Astrocyte of the spinal cord (primary cell): ENCODE results near the gene PTPN3.

ENCODE experiments used
- DNase-seq: peaks from one replicate; pipeline ENCODE4 v3.0.0; 2011; ENCODE audit warnings: low read depth, low spot score
- H3K4me3 ChIP-seq: 2 replicates; pipeline ENCODE4 v1.5.1; 2011; ENCODE audit warnings: low read depth, mild to moderate bottlenecking, low read length, moderate library complexity
- in situ Hi-C: cut with HindIII; loops from 2 replicates; pipeline ENCODE4 v1.10.0; 2017; ENCODE audit warnings: low sequenced_read_pairs
- TF ChIP-seq, protein P1 (sequence below): IDR thresholded peaks from 2 replicates; pipeline ENCODE4 v1.5.1; 2012; ENCODE audit warnings: low read depth, mild to moderate bottlenecking, low read length, inconsistent platforms

PTPN3 gene

DNA sequence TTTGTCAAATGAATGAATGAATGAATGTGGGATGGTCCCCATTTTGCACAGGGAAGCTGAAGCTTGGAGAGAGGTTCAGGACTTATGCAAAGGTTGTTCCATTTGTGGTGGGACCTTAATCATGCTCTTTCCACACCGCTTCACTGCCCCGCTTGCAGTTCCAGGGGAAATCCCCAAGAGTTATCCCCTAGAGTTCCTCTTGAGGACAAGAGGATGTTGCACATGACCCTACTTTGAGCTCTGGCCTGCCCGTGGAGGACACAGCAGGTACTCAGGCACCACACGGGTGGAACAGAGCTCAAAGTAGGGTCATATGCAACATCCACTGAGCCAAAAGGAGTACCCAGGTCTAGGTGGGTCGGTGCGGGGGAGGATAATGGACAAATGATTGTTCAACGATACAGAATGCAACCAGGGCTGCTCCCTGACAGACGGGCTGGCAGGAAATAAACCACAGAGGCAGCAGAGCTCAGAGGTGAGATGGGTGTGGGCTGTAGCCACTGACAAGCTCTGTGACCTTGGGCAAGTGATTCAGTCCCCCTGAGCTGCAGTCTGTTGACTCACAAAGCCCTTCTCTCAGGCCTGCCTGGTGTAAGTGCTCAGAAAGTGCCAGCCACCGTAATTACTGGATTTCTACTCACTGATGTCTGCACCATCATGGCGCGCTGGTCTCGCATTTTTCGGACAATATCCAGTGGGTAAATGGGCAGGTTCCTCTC, 116.9 kb downstream of the PTPN3 start:
- no peak overlapping the region for H3K4me3 ChIP-seq
- peak; percentile 9 for DNase-seq
- TF ChIP-seq, protein P1, sequence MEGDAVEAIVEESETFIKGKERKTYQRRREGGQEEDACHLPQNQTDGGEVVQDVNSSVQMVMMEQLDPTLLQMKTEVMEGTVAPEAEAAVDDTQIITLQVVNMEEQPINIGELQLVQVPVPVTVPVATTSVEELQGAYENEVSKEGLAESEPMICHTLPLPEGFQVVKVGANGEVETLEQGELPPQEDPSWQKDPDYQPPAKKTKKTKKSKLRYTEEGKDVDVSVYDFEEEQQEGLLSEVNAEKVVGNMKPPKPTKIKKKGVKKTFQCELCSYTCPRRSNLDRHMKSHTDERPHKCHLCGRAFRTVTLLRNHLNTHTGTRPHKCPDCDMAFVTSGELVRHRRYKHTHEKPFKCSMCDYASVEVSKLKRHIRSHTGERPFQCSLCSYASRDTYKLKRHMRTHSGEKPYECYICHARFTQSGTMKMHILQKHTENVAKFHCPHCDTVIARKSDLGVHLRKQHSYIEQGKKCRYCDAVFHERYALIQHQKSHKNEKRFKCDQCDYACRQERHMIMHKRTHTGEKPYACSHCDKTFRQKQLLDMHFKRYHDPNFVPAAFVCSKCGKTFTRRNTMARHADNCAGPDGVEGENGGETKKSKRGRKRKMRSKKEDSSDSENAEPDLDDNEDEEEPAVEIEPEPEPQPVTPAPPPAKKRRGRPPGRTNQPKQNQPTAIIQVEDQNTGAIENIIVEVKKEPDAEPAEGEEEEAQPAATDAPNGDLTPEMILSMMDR: no peak
- in situ Hi-C loops: no loop called here

DNA sequence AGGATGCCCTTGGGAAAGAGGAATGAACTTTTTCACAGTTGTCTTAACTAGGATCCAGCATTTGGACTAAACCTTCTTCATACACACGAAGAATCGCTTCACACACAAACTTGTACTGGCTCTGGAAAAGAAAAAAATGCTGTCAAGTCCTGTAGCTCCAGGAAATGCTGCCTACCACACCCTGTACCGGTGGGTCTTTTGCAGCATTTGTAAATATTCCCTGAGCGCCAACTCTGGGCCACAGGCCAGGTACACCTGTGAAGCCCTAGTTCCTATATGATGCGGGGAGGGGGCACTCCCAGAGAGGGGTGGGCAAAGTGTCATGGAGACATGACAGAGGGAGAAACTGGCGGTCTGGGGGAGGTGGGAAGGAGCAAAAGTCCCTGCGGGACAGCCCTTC, 118.6 kb downstream of the PTPN3 start:
- no peak for DNase-seq
- no peak overlapping the region for H3K4me3 ChIP-seq
- TF ChIP-seq, protein P1: no peak
- in situ Hi-C loops: no loop called here

DNA sequence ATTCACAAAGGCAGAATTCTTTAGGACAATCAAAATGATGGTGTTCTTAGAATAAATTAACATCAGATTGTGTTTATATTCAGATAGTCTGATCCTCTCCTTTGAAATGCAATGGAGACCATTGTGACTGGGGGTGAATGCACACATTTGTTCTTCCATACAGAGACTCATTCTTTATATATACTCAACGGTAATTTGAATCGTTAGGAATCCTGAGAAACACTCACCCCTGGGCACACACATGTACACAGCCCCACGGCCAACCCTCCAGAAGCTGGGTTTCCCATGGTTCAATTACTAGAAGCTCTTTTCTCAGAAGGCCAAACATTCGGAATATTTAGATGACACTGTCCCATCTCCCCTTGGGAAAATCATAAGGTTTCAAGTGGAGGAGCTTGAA, 119.8 kb downstream of the PTPN3 start:
- DNase-seq: no peak
- TF ChIP-seq, protein P1: no peak
- H3K4me3 ChIP-seq: no peak overlapping the region
- in situ Hi-C loops: no loop called here

DNA sequence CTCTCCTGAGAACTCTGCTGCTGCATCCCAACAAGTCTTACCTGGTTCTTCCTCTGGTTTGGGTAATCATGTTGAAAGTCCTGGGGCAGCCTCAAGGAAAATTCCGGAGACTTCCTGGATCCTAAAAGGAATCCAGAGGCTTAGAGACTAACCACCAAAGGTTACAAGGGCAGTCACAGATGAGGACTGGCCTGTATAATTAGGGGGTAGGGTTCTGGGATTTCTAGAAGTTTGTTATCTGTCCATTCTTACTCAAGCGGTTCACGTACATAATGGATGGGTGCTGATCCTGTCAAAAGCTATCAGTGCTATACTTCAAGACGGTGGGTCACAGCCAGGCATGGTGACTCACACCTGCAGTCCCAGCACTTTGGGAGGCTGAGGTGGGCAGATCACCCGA, 125.9 kb downstream of the PTPN3 start:
- H3K4me3 ChIP-seq: no peak overlapping the region
- in situ Hi-C loops: no loop called here
- TF ChIP-seq, protein P1: no peak
- no peak for DNase-seq

DNA sequence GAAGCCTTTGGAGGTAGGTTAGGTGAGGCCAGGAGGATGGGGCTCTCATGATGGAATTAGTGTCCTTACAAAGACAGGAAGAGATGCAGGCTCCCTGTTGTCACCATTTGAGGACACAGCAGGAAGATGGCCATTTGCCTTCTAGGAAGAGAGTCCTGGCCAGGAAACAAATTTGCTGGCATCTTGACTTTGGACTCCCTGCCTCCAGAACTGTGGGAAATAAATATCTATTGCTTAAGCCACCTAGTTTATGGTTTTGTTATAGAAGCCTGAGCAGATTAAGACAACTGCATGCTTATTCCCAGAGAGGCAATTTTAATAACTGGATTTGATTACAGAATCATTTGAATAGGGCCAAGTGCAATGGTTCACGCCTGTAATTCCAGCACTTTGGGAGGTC, 126.7 kb downstream of the PTPN3 start:
- DNase-seq: no peak
- H3K4me3 ChIP-seq: no peak overlapping the region
- in situ Hi-C loops: no loop called here
- TF ChIP-seq, protein P1: no peak

DNA sequence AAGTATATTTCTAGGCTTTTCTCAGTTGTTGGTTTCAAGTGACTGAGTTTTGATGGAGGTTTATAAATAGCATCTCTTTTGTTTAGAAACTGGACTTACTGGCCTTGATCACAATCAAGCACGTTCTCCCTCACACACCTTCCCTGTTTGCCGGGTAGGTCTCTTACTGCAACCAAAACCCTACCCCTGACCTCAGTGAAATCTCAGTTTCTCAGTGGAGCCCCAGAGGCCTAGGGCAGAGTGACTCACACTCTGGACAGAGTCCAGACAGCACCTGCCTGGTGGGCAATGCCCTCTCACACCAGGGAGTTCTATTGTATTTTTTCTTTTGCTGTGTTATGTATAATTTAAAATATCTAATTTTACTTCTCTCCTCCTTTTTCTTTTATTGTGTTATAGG, 128.8 kb downstream of the PTPN3 start:
- DNase-seq: no peak
- in situ Hi-C loops: no loop called here
- TF ChIP-seq, protein P1: no peak
- H3K4me3 ChIP-seq: no peak overlapping the region
